Measurements from ENCODE around the gene TLDC2.

GRCh38 chr20:36850759-36851158 lies 25.2 kb upstream of the TLDC2 start:
- no peak for TF ChIP-seq POLR2AphosphoS5 (IDR thresholded peaks at IDR 0.05)
- no peak for TF ChIP-seq CTCF (IDR thresholded peaks at IDR 0.05)
- no peak for TF ChIP-seq POLR2A (IDR thresholded peaks at IDR 0.05)
- TF ChIP-seq EP300 (IDR thresholded peaks at IDR 0.05): no peak
